H9 (cell line): ENCODE measurements around the gene PRAME. TPM values are rescaled to one million over a fixed set of nuclear protein-coding genes. Genes with fewer than 3 reads are reported as not detected.
"Not testable (repeated sequence)": the region's sequence is repeated elsewhere in the genome, so short reads cannot be mapped to it uniquely, and the experiment has no call there.

Experiments used
- DNase-seq: peaks from one replicate; pipeline ENCODE4 v3.0.0-alpha.2; 2017
- H2AFZ ChIP-seq: one replicate; pipeline ENCODE4 v1.6.1; 2013; ENCODE audit warnings: mild to moderate bottlenecking, low read length, control low read depth, moderate library complexity
- H2AK5ac ChIP-seq: 2 replicates; pipeline ENCODE4 v1.6.1; 2013; ENCODE audit warnings: low read length, control low read depth, mixed read lengths; ENCODE audit not compliant: insufficient read length
- H2BK120ac ChIP-seq: one replicate; pipeline ENCODE4 v1.6.1; 2013; ENCODE audit warnings: low read depth, mild to moderate bottlenecking, low read length, control low read depth, inconsistent platforms; ENCODE audit not compliant: poor library complexity, severe bottlenecking
- H2BK12ac ChIP-seq: 2 replicates; pipeline ENCODE4 v1.6.1; 2013; ENCODE audit warnings: low read length, control low read depth, mixed read lengths, low read depth; ENCODE audit not compliant: insufficient read length
- H2BK15ac ChIP-seq: 2 replicates; pipeline ENCODE4 v1.6.1; 2013; ENCODE audit warnings: low read depth, low read length, control low read depth
- H2BK20ac ChIP-seq: one replicate; pipeline ENCODE4 v1.6.1; 2013; ENCODE audit warnings: low read depth, mild to moderate bottlenecking, low read length, control low read depth, inconsistent platforms; ENCODE audit not compliant: poor library complexity, severe bottlenecking
- H2BK5ac ChIP-seq: 2 replicates; pipeline ENCODE4 v1.6.1; 2013; ENCODE audit warnings: low read length, control low read depth, mixed read lengths; ENCODE audit not compliant: insufficient read length
- H3K14ac ChIP-seq: 2 replicates; pipeline ENCODE4 v1.6.1; 2013; ENCODE audit warnings: low read length, control low read depth; ENCODE audit not compliant: insufficient read depth
- H3K18ac ChIP-seq: 2 replicates; pipeline ENCODE4 v1.6.1; 2013; ENCODE audit warnings: low read depth, mild to moderate bottlenecking, mixed read lengths, low read length, control low read depth; ENCODE audit not compliant: insufficient read length
- H3K23ac ChIP-seq: 2 replicates; pipeline ENCODE4 v1.6.1; 2013; ENCODE audit warnings: low read length, control low read depth, mixed read lengths, low read depth; ENCODE audit not compliant: insufficient read length
- H3K23me2 ChIP-seq: 2 replicates; pipeline ENCODE4 v1.6.1; 2013; ENCODE audit warnings: low read depth, mild to moderate bottlenecking, mixed read lengths, low read length, control low read depth; ENCODE audit not compliant: insufficient read length, poor library complexity, severe bottlenecking
- H3K27ac ChIP-seq: 2 replicates; pipeline ENCODE4 v1.5.1; 2013; ENCODE audit warnings: low read length, control low read depth, mixed read lengths, low read depth; ENCODE audit not compliant: insufficient read length
- H3K27me3 ChIP-seq: 2 replicates; pipeline ENCODE4 v1.6.1; 2013; ENCODE audit warnings: low read length, control low read depth, inconsistent platforms; ENCODE audit not compliant: insufficient read depth
- H3K4ac ChIP-seq: 2 replicates; pipeline ENCODE4 v1.6.1; 2013; ENCODE audit warnings: low read depth, mild to moderate bottlenecking, control low read depth, inconsistent platforms, low read length, moderate library complexity
- H3K4me1 ChIP-seq: 2 replicates; pipeline ENCODE4 v1.6.1; 2013; ENCODE audit warnings: low read length, control low read depth, inconsistent platforms; ENCODE audit not compliant: insufficient read depth
- H3K4me2 ChIP-seq: 2 replicates; pipeline ENCODE4 v1.6.1; 2013; ENCODE audit warnings: low read length, control low read depth, mixed read lengths; ENCODE audit not compliant: insufficient read length, insufficient read depth
- H3K56ac ChIP-seq: 2 replicates; pipeline ENCODE4 v1.6.1; 2013; ENCODE audit warnings: low read depth, mild to moderate bottlenecking, mixed read lengths, low read length, control low read depth; ENCODE audit not compliant: insufficient read length
- H3K79me1 ChIP-seq: 2 replicates; pipeline ENCODE4 v1.6.1; 2013; ENCODE audit warnings: low read depth, mild to moderate bottlenecking, moderate library complexity, low read length, control low read depth, inconsistent platforms; ENCODE audit not compliant: insufficient read depth, poor library complexity, severe bottlenecking
- H3K79me2 ChIP-seq: 2 replicates; pipeline ENCODE4 v1.6.1; 2013; ENCODE audit warnings: low read length, control low read depth, inconsistent platforms; ENCODE audit not compliant: insufficient read depth
- H3K9ac ChIP-seq: 2 replicates; pipeline ENCODE4 v1.6.1; 2013; ENCODE audit warnings: low read length, control low read depth, mixed read lengths; ENCODE audit not compliant: insufficient read length; ENCODE audit errors: extremely low read depth
- H3K9me3 ChIP-seq: one replicate; pipeline ENCODE4 v1.6.1; 2013; ENCODE audit warnings: low read depth, low read length, inconsistent platforms; ENCODE audit not compliant: control insufficient read depth
- H3T11ph ChIP-seq: one replicate; pipeline ENCODE4 v1.6.1; 2013; ENCODE audit warnings: mild to moderate bottlenecking, low read length, control low read depth, inconsistent platforms
- H4K20me1 ChIP-seq: one replicate; pipeline ENCODE4 v1.6.1; 2013; ENCODE audit not compliant: control insufficient read depth, insufficient read length, insufficient read depth
- H4K5ac ChIP-seq: 2 replicates; pipeline ENCODE4 v1.6.1; 2013; ENCODE audit warnings: low read depth, mild to moderate bottlenecking, mixed read lengths, low read length, control low read depth; ENCODE audit not compliant: insufficient read length
- H4K8ac ChIP-seq: replicated peaks from 2 replicates; pipeline ENCODE4 v1.6.1; 2013; ENCODE audit warnings: low read length, control low read depth, mixed read lengths, low read depth; ENCODE audit not compliant: insufficient read length
- H4K91ac ChIP-seq: 2 replicates; pipeline ENCODE4 v1.6.1; 2013; ENCODE audit warnings: low read depth, mild to moderate bottlenecking, moderate library complexity, mixed read lengths, low read length, control low read depth; ENCODE audit not compliant: insufficient read length
- H3K27ac Mint-ChIP-seq, 3 experiments: 2 replicates in 2 of 3; 3 replicates in 1 of 3; pipeline ENCODE4 v1.8.0; 2020 to 2021; ENCODE audit warnings: mixed read lengths in 3 of 3, mild to moderate bottlenecking in 1 of 3, moderate library complexity in 1 of 3
- H3K27me3 Mint-ChIP-seq: 2 replicates; pipeline ENCODE4 v1.8.0; 2021; ENCODE audit warnings: low read depth, mild to moderate bottlenecking, moderate library complexity, mixed read lengths
- H3K36me3 Mint-ChIP-seq, 3 experiments: 2 replicates in 2 of 3; 3 replicates in 1 of 3; pipeline ENCODE4 v1.8.0; 2020 to 2021; ENCODE audit warnings: low read depth in 3 of 3, mixed read lengths in 3 of 3; ENCODE audit not compliant: insufficient read depth in 1 of 3
- H3K4me1 Mint-ChIP-seq, 2 experiments: 2 replicates each; pipeline ENCODE4 v1.8.0; 2020; ENCODE audit warnings: mixed read lengths in 2 of 2
- H3K4me3 Mint-ChIP-seq, 2 experiments: 2 replicates in 1 of 2; 3 replicates in 1 of 2; pipeline ENCODE4 v1.8.0; 2020 to 2021; ENCODE audit warnings: mild to moderate bottlenecking in 2 of 2, mixed read lengths in 2 of 2, moderate library complexity in 1 of 2
- H3K9me3 Mint-ChIP-seq, 2 experiments: 2 replicates in 1 of 2; 3 replicates in 1 of 2; pipeline ENCODE4 v1.8.0; 2020; ENCODE audit warnings: mild to moderate bottlenecking in 2 of 2, mixed read lengths in 2 of 2, moderate library complexity in 1 of 2
- WGBS: extraction: QIAGEN DNeasy Blood & Tissue Kit; methylation state at CpG from one replicate; pipeline ENCODE4 v1.1.7; 2013; ENCODE audit warnings: missing lambda C conversion rate, low lambda C conversion rate, mixed read lengths; ENCODE audit not compliant: insufficient read length; ENCODE audit errors: extremely low coverage; 5-methylcytosine and 5-hydroxymethylcytosine counted together
- long read RNA-seq: library from polyadenylated mRNA; unstranded; transcript quantifications from one replicate; pipeline ENCODE4 v2.0.0, GENCODE V29; 2020
- total RNA-seq: library from RNA; stranded (reverse); gene quantifications from 2 replicates; pipeline ENCODE4 v1.2.1, GENCODE V29; 2021
- TF ChIP-seq, protein P1 (sequence below): fragments of 200-600 bp; sonication (generic); conservative IDR thresholded peaks from 3 replicates; pipeline ENCODE4 v1.8.0; 2021; ENCODE audit warnings: antibody characterized with exemption, mild to moderate bottlenecking

PRAME gene, protein sequence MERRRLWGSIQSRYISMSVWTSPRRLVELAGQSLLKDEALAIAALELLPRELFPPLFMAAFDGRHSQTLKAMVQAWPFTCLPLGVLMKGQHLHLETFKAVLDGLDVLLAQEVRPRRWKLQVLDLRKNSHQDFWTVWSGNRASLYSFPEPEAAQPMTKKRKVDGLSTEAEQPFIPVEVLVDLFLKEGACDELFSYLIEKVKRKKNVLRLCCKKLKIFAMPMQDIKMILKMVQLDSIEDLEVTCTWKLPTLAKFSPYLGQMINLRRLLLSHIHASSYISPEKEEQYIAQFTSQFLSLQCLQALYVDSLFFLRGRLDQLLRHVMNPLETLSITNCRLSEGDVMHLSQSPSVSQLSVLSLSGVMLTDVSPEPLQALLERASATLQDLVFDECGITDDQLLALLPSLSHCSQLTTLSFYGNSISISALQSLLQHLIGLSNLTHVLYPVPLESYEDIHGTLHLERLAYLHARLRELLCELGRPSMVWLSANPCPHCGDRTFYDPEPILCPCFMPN
- total RNA-seq: 0.29 and 0.31 TPM in 2 replicates
- long read RNA-seq, partial matches to known transcripts: 2 of 2 reads
- long read RNA-seq, other reads (novel, unspliced or antisense): 0 of 2 reads

- no peak within 1 kb of the TSS for H3K4me2 ChIP-seq
- H3K9me3 Mint-ChIP-seq: peaks cover 11 to 21% of the 10 kb centered on the region in 2 experiments
- DNase-seq: peak; percentile 86
- no peak within 1 kb of the TSS for H3K18ac ChIP-seq
- no peak within 1 kb of the TSS for H3K56ac ChIP-seq
- H3K14ac ChIP-seq: no peak within 1 kb of the TSS
- no peak within 1 kb of the TSS for H2AFZ ChIP-seq
- peaks cover 0 to 7% (median 4%) of the 10 kb centered on the region in 3 experiments; a peak in 4 of 7 replicates for H3K36me3 Mint-ChIP-seq
- H4K91ac ChIP-seq: no peak within 1 kb of the TSS
- no peaks in the 10 kb centered on the region for H3K79me2 ChIP-seq
- no peak within 1 kb of the TSS for H3K27ac ChIP-seq
- WGBS: no CpG with 5 or more reads among the region's 32 CpGs
- H2BK120ac ChIP-seq: no peak within 1 kb of the TSS
- no peak within 1 kb of the TSS for H3K23ac ChIP-seq
- H2BK5ac ChIP-seq: no peak within 1 kb of the TSS
- H4K8ac ChIP-seq: no peak within 1 kb of the TSS
- H4K20me1 ChIP-seq: no peaks in the 10 kb centered on the region
- no peaks in the 10 kb centered on the region for H3K4me1 ChIP-seq
- TF ChIP-seq, protein P1, sequence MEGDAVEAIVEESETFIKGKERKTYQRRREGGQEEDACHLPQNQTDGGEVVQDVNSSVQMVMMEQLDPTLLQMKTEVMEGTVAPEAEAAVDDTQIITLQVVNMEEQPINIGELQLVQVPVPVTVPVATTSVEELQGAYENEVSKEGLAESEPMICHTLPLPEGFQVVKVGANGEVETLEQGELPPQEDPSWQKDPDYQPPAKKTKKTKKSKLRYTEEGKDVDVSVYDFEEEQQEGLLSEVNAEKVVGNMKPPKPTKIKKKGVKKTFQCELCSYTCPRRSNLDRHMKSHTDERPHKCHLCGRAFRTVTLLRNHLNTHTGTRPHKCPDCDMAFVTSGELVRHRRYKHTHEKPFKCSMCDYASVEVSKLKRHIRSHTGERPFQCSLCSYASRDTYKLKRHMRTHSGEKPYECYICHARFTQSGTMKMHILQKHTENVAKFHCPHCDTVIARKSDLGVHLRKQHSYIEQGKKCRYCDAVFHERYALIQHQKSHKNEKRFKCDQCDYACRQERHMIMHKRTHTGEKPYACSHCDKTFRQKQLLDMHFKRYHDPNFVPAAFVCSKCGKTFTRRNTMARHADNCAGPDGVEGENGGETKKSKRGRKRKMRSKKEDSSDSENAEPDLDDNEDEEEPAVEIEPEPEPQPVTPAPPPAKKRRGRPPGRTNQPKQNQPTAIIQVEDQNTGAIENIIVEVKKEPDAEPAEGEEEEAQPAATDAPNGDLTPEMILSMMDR: peak; percentile 96
- peaks cover 84% of the 10 kb centered on the region for H3K27me3 Mint-ChIP-seq
- H3K4me1 Mint-ChIP-seq: no peaks in the 10 kb centered on the region
- no peak within 1 kb of the TSS for H2AK5ac ChIP-seq
- H4K5ac ChIP-seq: no peak within 1 kb of the TSS
- H3K27me3 ChIP-seq: peaks cover 12% of the 10 kb centered on the region; the same call in 1 of the 2 replicates
- no peak within 1 kb of the TSS for H3K4me3 Mint-ChIP-seq
- H3K27ac Mint-ChIP-seq: no peak within 1 kb of the TSS
- no peak within 1 kb of the TSS for H2BK20ac ChIP-seq
- H3K23me2 ChIP-seq: no peaks in the 10 kb centered on the region
- H3K4ac ChIP-seq: no peak within 1 kb of the TSS
- H3K9ac ChIP-seq: no peak within 1 kb of the TSS
- no peak within 1 kb of the TSS for H3T11ph ChIP-seq
- H3K9me3 ChIP-seq: no peaks in the 10 kb centered on the region
- no peaks in the 10 kb centered on the region for H3K79me1 ChIP-seq
- no peak within 1 kb of the TSS for H2BK15ac ChIP-seq
- no peak within 1 kb of the TSS for H2BK12ac ChIP-seq
Measured at GRCh38 chr22:22558972-22559603, at the start of gene PRAME. Gene PRAME (minus strand): TSS chr22:22559265. CDS start chr22:22556832, 2,433 bp downstream.

- H3K9me3 Mint-ChIP-seq, H2AK5ac ChIP-seq, H2BK5ac ChIP-seq, H4K8ac ChIP-seq, H4K20me1 ChIP-seq, H3K4me1 Mint-ChIP-seq, H3K4ac ChIP-seq, H3K79me2 ChIP-seq, H3K4me3 Mint-ChIP-seq, H3K4me1 ChIP-seq, DNase-seq, H2BK15ac ChIP-seq, H3T11ph ChIP-seq, H4K91ac ChIP-seq, H3K18ac ChIP-seq, H2BK20ac ChIP-seq, H3K27ac Mint-ChIP-seq, H4K5ac ChIP-seq, H2BK120ac ChIP-seq, H3K56ac ChIP-seq, H3K79me1 ChIP-seq, H3K14ac ChIP-seq, H3K4me2 ChIP-seq, H2AFZ ChIP-seq, H3K23me2 ChIP-seq, H3K27ac ChIP-seq, H3K9ac ChIP-seq, H2BK12ac ChIP-seq, H3K36me3 Mint-ChIP-seq, H3K9me3 ChIP-seq, H3K23ac ChIP-seq: not testable (repeated sequence)
- no CpG with 5 or more reads among the region's 3 CpGs for WGBS
- peaks cover 99% of the 10 kb centered on the region for H3K27me3 Mint-ChIP-seq
- H3K27me3 ChIP-seq: peaks cover 17% of the 10 kb centered on the region; the same call in 1 of the 2 replicates
Measured at GRCh38 chr22:22608022-22608421, 49.0 kb upstream of the PRAME start.
